Measurements from ENCODE around the gene NF1.

The NF1 gene

DNA sequence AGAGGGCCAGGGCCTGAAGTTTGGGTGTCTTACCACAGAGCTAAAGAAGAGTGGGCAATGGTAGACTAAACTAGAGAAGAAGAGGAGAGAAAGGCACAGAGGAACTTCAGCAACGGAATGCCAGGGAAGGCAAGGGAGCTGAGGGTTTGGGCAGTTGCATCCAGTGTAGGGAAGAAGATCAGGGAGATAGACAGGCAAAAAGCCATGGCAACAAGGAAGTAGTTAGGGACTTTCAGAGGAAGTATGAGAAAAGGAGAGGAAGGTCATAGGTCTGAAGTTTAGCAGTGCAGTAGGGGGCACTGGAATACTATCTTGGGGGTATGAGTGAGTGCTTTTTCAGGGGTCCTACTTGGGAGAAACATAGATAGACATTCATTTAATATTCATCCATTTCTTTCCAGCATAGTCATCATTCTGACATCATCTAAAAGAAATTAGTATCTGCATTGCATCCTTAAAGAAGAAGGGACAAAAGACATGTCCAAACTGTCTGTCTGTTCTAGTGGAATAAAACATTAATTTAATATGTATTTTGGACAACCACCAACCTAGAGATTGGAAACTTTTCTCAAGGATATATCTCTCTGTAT, 2.2 kb upstream of the NF1 start:
- Histone ChIP-seq H3K36me3 (ENCODE audit: insufficient read depth, low read length) (no peaks in the 10 kb centered on the region), H3K4me3 (no peak overlapping the region), H3K9me3 (ENCODE audit: low read depth, low read length) (no peaks in the 10 kb centered on the region), H3K27ac (peak overlapping the region; percentile 42; the same call in 1 of the 2 replicates), H3K9ac (ENCODE audit: insufficient read length) (no peak overlapping the region)
- no peak for TF ChIP-seq FOXP2 (optimal IDR thresholded peaks at IDR 0.05; ENCODE audit: control extremely low read depth, extremely low read length, insufficient read depth)
- no peak for TF ChIP-seq EZH2 (IDR thresholded peaks at IDR 0.05)
- no peak for TF ChIP-seq POLR2AphosphoS5 (IDR thresholded peaks at IDR 0.05; ENCODE audit: borderline replicate concordance, low read depth, low read length)
- no peak for DNase-seq (ENCODE audit: low read depth, low spot score)

DNA sequence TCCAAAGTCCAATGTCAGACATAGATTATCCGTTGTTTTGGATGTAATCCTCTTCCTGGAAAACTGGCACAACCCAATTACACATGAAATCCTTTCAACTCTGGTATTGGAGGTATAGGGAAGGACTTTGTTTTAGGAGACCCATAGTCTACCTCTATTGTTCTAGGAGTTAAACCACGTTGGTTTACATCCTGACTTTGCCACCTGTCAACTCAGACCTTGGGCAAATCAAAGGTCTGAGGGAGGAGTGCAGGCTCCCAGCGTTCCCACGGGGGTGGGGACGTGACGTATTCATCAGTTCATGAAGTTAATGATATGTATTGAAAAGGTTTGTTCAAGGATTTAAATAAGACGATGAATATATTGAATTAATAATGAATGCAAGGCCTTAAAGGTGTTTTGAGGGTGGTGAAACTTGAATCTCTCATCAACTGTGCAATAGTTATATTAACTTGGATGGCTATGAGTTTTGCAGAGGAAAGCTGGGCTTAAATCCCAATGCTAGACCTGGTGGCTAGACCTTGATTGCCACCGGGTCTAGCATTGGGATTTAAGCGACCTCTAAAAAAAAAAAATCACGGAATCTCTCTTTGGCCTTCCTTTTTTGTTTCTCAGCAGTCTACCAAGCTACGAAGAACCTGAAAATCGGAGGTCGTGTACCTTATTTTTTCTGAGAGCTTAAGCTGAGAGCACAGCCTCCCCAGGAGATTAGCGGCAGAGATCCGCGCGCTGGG, 744 bp upstream of the NF1 start:
- H3K9ac ChIP-seq (ENCODE audit: insufficient read length): peak overlapping the region; percentile 96
- TF ChIP-seq POLR2AphosphoS5 (IDR thresholded peaks at IDR 0.05; ENCODE audit: borderline replicate concordance, low read depth, low read length) (no peak), EZH2 (IDR thresholded peaks at IDR 0.05) (no peak), FOXP2 (optimal IDR thresholded peaks at IDR 0.05; ENCODE audit: control extremely low read depth, extremely low read length, insufficient read depth) (no peak)
- no peak for DNase-seq (ENCODE audit: low read depth, low spot score)
- no peaks in the 10 kb centered on the region for H3K9me3 ChIP-seq (ENCODE audit: low read depth, low read length)
- H3K4me3 ChIP-seq: peak overlapping the region; percentile 98
- peak overlapping the region; percentile 82 for H3K27ac ChIP-seq
- H3K36me3 ChIP-seq (ENCODE audit: insufficient read depth, low read length): no peaks in the 10 kb centered on the region

DNA sequence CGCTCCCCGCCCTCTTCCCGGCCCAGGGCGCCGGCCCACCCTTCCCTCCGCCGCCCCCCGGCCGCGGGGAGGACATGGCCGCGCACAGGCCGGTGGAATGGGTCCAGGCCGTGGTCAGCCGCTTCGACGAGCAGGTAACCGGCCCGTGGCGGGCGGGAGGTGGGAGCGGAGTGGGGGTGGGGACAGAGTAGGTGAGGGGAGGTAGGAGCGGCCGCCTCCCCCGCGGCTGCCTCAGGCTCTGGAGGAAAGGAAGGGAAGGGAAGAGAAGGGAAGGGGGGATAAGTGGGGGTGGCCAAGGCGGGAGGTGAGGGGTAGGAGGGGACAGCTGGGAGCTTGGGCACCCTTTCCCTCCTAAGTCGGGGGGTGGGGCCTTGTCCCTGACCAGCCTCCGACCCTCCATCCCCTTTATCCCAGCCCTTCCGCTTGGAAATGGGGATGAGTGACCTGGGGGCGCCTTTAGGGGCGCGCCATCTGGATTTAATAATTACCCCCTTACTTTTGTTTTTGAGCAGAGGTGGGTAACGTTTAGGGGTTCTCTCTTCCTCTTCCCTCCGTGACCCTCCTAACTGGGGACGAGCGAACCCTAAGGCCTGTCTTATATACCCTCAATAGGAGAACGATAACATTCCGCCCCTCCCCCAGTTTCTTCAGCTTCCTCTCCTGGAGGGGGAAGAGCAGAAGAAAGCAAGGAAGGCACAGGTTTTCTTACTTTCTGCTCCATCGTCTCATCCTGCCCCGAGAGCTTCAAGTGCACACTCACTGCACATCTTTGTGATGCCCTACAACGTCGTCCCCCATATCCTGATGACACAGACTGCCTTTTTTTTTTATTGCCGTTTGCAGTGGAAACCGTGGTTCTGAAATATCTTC, 694 bp downstream of the NF1 start:
- H3K36me3 ChIP-seq (ENCODE audit: insufficient read depth, low read length): no peaks in the 10 kb centered on the region
- peak overlapping the region; percentile 98 for H3K4me3 ChIP-seq
- H3K9ac ChIP-seq (ENCODE audit: insufficient read length): peak overlapping the region; percentile 96
- DNase-seq (ENCODE audit: low read depth, low spot score): no peak
- TF ChIP-seq POLR2AphosphoS5 (IDR thresholded peaks at IDR 0.05; ENCODE audit: borderline replicate concordance, low read depth, low read length) (no peak), FOXP2 (optimal IDR thresholded peaks at IDR 0.05; ENCODE audit: control extremely low read depth, extremely low read length, insufficient read depth) (no peak), EZH2 (IDR thresholded peaks at IDR 0.05) (no peak)
- H3K27ac ChIP-seq: peak overlapping the region; percentile 83
- no peaks in the 10 kb centered on the region for H3K9me3 ChIP-seq (ENCODE audit: low read depth, low read length)

DNA sequence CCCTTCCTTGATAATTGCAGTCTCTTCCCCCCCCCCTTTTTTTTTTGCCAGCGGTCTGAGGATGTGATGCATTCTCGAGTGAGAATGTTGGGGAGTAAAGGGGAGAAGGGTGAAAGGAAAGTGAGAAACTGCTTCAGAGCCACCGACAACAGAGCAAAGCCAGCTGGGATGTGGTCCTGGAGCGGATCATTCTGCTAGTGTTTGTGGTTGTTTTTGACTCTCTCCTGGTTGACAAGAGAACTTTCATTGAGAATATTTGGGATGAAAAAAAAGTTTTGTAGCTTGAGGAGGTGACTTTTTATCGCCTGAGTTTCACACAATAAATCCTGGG, 1.3 kb downstream of the NF1 start:
- Histone ChIP-seq H3K27ac (peak overlapping the region; percentile 10; the same call in 1 of the 2 replicates), H3K36me3 (ENCODE audit: insufficient read depth, low read length) (no peaks in the 10 kb centered on the region), H3K4me3 (peak overlapping the region; percentile 98), H3K9ac (ENCODE audit: insufficient read length) (peak overlapping the region; percentile 96), H3K9me3 (ENCODE audit: low read depth, low read length) (no peaks in the 10 kb centered on the region)
- TF ChIP-seq EZH2 (IDR thresholded peaks at IDR 0.05) (no peak), POLR2AphosphoS5 (IDR thresholded peaks at IDR 0.05; ENCODE audit: borderline replicate concordance, low read depth, low read length) (no peak), FOXP2 (optimal IDR thresholded peaks at IDR 0.05; ENCODE audit: control extremely low read depth, extremely low read length, insufficient read depth) (no peak)
- no peak for DNase-seq (ENCODE audit: low read depth, low spot score)

DNA sequence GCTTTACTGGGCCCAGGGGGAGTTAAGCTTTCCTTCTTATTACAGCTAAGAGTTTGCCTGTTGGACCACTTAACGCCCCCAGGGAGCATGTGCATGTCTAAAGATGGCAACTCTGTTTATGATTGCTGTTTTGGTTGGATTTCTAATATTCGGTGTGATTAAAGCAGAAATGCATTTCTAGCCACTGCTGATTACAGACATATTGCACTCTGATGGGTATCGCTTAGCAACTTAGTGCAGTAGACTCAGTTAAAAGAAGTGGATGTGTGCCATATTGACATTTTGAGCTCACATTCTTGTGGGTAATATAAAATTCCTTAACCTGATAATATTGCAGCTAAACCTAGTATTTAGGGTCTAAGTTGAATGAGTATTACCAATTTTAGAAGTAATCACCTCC, 4.2 kb downstream of the NF1 start:
- DNase-seq (ENCODE audit: low read depth, low spot score): no peak
- no peaks in the 10 kb centered on the region for H3K9me3 ChIP-seq (ENCODE audit: low read depth, low read length)
- H3K27ac ChIP-seq: peak overlapping the region; percentile 77
- no peak overlapping the region for H3K4me3 ChIP-seq
- H3K36me3 ChIP-seq (ENCODE audit: insufficient read depth, low read length): no peaks in the 10 kb centered on the region
- no peak overlapping the region for H3K9ac ChIP-seq (ENCODE audit: insufficient read length)
- TF ChIP-seq POLR2AphosphoS5 (IDR thresholded peaks at IDR 0.05; ENCODE audit: borderline replicate concordance, low read depth, low read length) (no peak), EZH2 (IDR thresholded peaks at IDR 0.05) (no peak), FOXP2 (optimal IDR thresholded peaks at IDR 0.05; ENCODE audit: control extremely low read depth, extremely low read length, insufficient read depth) (no peak)

- no peak for DNase-seq (ENCODE audit: low read depth, low spot score)
Observed at GRCh38 chr17:31100840-31101459, 6.2 kb downstream of the NF1 start.

GRCh38 chr17:31101943-31102342, 7.2 kb downstream of the NF1 start:
- DNase-seq (ENCODE audit: low read depth, low spot score): no peak
- H3K9ac ChIP-seq (ENCODE audit: insufficient read length): peak overlapping the region; percentile 43
- TF ChIP-seq POLR2AphosphoS5 (IDR thresholded peaks at IDR 0.05; ENCODE audit: borderline replicate concordance, low read depth, low read length) (no peak), FOXP2 (optimal IDR thresholded peaks at IDR 0.05; ENCODE audit: control extremely low read depth, extremely low read length, insufficient read depth) (no peak), EZH2 (IDR thresholded peaks at IDR 0.05) (no peak)
- peak overlapping the region; percentile 84 for H3K27ac ChIP-seq
- no peaks in the 10 kb centered on the region; the same call in 1 of the 2 replicates for H3K36me3 ChIP-seq (ENCODE audit: insufficient read depth, low read length)
- no peaks in the 10 kb centered on the region for H3K9me3 ChIP-seq (ENCODE audit: low read depth, low read length)
- H3K4me3 ChIP-seq: peak overlapping the region; percentile 29

More at GRCh38 chr17:31100840-31101459, 6.2 kb downstream of the NF1 start:
- no peak for TF ChIP-seq POLR2AphosphoS5 (IDR thresholded peaks at IDR 0.05; ENCODE audit: borderline replicate concordance, low read depth, low read length)
- TF ChIP-seq FOXP2 (optimal IDR thresholded peaks at IDR 0.05; ENCODE audit: control extremely low read depth, extremely low read length, insufficient read depth): no peak
- no peak for TF ChIP-seq EZH2 (IDR thresholded peaks at IDR 0.05)
- Histone ChIP-seq H3K36me3 (ENCODE audit: insufficient read depth, low read length) (no peaks in the 10 kb centered on the region), H3K9ac (ENCODE audit: insufficient read length) (no peak overlapping the region), H3K4me3 (no peak overlapping the region), H3K27ac (peak overlapping the region; percentile 84), H3K9me3 (ENCODE audit: low read depth, low read length) (no peaks in the 10 kb centered on the region)

Measured in SK-N-MC (cell line).